GM23338 (cell line): ENCODE data around the gene ITCH.

Experiments
- CREB1 ChIP-seq: fragments of 250-450 bp; sonication (Bioruptor Pico); IDR thresholded peaks from 2 replicates; pipeline ENCODE4 v1.5.0; 2020; ENCODE audit warnings: low read depth, mild to moderate bottlenecking, moderate library complexity
- EZH2 ChIP-seq: fragments of 200-600 bp; sonication (generic); IDR thresholded peaks from one replicate; pipeline ENCODE4 v1.8.0; 2017; ENCODE audit warnings: antibody characterized with exemption, mild to moderate bottlenecking, low read depth; ENCODE audit not compliant: unreplicated experiment
- EZH2phosphoT487 ChIP-seq: fragments of 200-600 bp; sonication (generic); IDR thresholded peaks from one replicate; pipeline ENCODE4 v1.8.1; 2018; ENCODE audit warnings: antibody characterized with exemption; ENCODE audit not compliant: unreplicated experiment
- JUNB ChIP-seq: IDR thresholded peaks from one replicate; pipeline ENCODE4 v1.6.1; 2016; ENCODE audit warnings: antibody characterized with exemption; ENCODE audit not compliant: unreplicated experiment
- POLR2AphosphoS5 ChIP-seq: IDR thresholded peaks from 2 replicates; pipeline ENCODE4 v1.6.1; 2016; ENCODE audit warnings: antibody characterized with exemption, low read depth
- REST ChIP-seq: IDR thresholded peaks from one replicate; pipeline ENCODE4 v1.6.1; 2018; ENCODE audit warnings: antibody characterized with exemption; ENCODE audit not compliant: unreplicated experiment
- STAT1 ChIP-seq: IDR thresholded peaks from one replicate; pipeline ENCODE4 v1.6.1; 2016; ENCODE audit warnings: antibody characterized with exemption; ENCODE audit not compliant: unreplicated experiment
- ZNF114 ChIP-seq: fragments of 250-450 bp; sonication (Bioruptor Pico); IDR thresholded peaks from 2 replicates; pipeline ENCODE4 v1.5.0; 2020; ENCODE audit warnings: mild to moderate bottlenecking, moderate library complexity
- ZNF331 ChIP-seq: fragments of 250-450 bp; sonication (Bioruptor Pico); IDR thresholded peaks from 2 replicates; pipeline ENCODE4 v1.5.0; 2020; ENCODE audit warnings: low read depth, mild to moderate bottlenecking, moderate library complexity
- ZNF462 ChIP-seq: fragments of 250-450 bp; sonication (Bioruptor Pico); IDR thresholded peaks from 2 replicates; pipeline ENCODE4 v1.5.0; 2020; ENCODE audit warnings: mild to moderate bottlenecking, moderate library complexity
- TF ChIP-seq, protein P1 (sequence below), 2 experiments: fragments of 200-600 bp in 1 of 2; sonication (generic) in 1 of 2; conservative IDR thresholded peaks; 2 replicates each; pipeline versions ENCODE4 v1.5.1 to v1.6.1; 2016 to 2017; ENCODE audit warnings: antibody characterized with exemption in 2 of 2, low read depth in 2 of 2, mild to moderate bottlenecking in 2 of 2, moderate library complexity in 1 of 2

DNA sequence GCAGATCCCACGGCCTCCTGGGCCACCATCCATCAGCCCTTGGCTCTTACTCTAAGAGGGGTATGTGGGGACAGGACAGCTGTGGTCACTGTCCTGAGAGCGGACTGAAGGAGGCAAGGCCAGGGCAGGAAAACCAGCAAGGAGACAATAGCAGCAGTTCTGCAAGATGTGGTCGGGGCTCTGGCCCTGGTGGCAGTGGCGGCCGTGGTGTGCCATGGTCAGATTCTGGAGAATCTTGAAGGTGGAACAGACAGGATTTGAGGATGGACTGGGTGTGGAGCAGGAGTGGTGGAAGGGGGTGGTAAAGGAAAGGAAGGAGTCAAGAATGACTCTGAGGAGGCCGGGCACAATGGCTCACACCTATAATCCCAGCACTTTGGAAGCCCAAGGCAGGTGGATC is 189.5 kb downstream of the ITCH start:
- TF ChIP-seq, protein P1, sequence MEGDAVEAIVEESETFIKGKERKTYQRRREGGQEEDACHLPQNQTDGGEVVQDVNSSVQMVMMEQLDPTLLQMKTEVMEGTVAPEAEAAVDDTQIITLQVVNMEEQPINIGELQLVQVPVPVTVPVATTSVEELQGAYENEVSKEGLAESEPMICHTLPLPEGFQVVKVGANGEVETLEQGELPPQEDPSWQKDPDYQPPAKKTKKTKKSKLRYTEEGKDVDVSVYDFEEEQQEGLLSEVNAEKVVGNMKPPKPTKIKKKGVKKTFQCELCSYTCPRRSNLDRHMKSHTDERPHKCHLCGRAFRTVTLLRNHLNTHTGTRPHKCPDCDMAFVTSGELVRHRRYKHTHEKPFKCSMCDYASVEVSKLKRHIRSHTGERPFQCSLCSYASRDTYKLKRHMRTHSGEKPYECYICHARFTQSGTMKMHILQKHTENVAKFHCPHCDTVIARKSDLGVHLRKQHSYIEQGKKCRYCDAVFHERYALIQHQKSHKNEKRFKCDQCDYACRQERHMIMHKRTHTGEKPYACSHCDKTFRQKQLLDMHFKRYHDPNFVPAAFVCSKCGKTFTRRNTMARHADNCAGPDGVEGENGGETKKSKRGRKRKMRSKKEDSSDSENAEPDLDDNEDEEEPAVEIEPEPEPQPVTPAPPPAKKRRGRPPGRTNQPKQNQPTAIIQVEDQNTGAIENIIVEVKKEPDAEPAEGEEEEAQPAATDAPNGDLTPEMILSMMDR (conservative IDR thresholded peaks at IDR 0.05; ENCODE audit: low read depth in 2 of 2) = no peak
- TF ChIP-seq POLR2AphosphoS5 (no peak), REST (no peak), EZH2phosphoT487 (no peak), EZH2 (no peak), ZNF114 (CRISPR knock-in tag) (no peak), CREB1 (no peak), STAT1 (no peak), ZNF331 (CRISPR knock-in tag) (no peak), ZNF462 (CRISPR knock-in tag) (no peak), JUNB (no peak)
